ENCODE results near the gene MAN1A2.
A peak's percentile ranks its signal among the peaks of the same experiment; 100 is the strongest.
"Not testable (repeated sequence)": the region's sequence is repeated elsewhere in the genome, so short reads cannot be mapped to it uniquely, and the experiment has no call there.

MAN1A2 gene

DNA sequence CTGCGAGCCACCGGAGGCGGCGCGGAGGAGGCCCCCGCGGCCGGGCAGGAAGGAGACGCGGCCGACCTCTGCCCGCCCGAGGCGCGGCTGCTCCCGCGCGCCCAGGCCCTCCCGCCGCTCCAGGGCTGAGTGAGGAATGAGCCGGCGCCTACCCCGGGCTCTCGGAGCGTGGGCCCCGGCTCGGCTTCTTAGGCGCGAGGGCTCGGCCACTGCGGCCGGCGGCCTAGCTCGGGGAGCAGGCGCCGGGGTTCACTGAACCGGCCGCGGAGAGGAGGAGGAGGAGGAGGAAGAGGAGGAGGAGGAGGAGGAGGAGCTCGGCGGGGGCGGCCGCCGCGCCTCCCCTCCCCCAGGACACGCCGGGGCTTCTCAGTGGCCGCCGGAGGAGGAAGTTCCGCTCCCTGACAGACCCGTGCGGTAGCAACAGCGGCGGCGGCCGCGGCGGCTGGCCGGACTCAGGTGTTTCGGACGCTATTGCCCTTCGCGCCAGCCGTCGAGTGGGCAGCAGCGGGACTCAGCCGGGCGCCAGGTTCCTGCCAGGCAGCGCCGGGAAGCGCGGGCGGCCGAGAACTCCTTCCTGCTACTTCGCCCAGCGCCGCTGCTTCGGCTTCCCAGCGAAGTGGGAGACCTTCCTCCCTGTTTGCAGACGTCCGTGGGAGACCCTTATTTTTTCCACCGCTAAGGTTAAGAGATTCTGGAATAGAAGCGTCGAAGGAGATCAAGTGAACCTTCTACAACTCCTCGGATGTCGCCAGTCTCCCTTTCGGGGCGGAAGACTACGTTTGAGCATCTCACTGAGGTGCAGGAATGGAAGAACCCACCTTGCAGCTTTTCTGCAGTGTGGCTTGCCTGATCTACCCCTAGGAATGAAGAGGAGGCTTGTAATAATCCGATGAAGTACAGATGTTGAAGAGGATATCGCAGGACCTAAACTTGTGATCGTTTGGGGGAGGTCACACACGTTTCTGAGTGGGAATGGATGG lies at the start of gene MAN1A2:
MAN1A2 (plus strand) TSS at position 404 of the 980 bp plus-strand sequence. CDS start 735 bp downstream, outside the sequence.
- DNase-seq, result peak; percentile 83 to 85

DNA sequence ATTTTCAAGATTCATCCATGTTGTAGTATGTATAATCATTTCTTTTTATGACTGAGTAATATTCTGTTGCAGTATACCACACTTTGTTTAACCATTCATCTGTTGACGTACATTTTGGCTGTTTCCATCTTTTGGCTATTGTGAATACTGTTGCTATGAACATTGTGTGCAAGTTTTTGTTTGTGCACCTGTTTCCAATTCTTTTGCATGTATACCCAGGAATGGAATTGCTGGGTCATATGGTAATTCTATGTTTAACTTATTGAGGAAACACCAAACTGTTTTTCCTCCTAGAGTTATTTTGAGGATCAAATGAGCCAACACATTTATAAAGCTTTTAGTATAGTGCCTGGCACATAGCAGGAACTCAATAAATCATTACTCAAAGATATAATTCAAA lies 49.2 kb upstream of the MAN1A2 start:
- DNase-seq, result no peak

DNA sequence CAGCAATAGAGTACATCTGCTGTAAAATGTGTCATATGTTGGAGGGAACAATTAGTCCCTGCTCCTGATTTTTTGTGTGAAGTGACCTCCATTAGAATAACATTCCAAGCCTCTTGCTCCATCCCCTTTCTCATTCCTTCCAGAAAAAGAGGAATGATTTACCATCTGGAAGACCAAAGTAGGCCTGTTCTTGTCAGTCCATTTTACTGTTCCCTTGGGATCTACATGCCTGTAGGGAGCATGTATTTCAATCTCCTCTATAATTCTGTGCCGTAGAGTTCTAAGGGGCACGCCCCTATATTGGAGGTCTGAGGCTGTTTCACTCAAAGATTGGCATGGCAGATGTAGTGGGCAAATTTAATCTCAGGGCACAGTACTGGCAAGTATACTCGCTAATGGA lies 48.8 kb upstream of the MAN1A2 start:
- no peak for DNase-seq

DNA sequence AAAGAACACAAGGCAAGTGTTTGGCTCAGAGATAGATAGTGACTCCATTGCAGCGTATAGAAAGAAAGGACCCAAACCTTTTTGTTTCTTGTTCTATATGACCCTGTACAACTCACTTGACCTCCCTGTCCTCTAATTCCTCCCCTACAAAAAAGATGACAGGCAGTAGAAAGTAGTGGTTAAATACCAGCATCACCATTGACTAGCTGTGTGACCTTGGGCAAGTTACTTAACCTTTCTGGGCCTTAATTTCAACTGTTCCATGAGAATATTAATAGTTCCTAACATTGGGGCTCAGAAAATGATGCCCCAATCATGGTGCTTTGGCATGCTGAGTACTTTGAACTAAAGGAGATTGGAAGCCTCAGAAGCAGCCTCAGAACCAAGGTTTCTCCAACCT lies 46.7 kb upstream of the MAN1A2 start:
- DNase-seq, result no peak

DNA sequence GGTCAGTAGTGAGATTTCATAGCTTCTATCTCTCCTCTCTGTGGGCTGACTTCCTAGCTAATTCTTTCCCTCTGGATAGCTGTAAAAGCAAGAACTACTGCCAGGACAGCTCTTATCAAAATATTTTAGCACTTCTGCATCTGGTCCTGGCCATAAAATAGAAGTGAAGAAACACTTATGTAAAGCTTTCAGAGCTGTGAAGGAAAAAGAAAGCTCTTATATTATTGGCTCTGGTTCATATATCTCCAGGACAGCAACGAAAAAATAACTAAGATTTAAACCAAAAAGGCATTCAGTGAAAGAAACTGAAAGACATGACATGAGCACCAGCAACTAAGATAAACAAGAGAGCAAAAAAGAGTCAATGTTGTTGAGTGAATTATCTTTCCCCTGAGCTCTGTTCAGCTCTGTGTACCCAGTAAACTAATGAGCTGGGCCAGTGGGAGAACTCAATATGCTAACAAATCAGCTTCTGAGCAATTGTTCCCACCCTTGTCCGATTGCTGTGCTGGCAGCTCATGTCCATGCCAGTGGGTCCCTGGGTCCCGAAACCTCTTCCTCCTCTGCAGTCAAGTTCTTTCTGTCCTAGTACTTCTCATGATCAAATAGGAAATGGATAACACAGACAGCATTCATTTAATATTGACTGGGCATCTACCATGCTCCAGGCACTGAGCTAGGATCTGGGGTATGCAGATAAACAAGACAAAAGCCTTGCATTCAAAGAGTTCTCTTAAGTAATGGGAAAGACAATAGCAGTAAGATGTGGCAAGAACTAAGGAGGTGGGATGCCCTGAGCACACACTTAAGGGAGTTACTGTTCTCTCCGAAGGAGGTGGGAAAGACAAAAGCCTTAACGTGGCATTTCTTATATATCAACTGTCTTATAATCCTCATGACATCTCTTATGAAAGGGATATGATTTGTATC lies 45.3 kb upstream of the MAN1A2 start:
- DNase-seq, result no peak

DNA sequence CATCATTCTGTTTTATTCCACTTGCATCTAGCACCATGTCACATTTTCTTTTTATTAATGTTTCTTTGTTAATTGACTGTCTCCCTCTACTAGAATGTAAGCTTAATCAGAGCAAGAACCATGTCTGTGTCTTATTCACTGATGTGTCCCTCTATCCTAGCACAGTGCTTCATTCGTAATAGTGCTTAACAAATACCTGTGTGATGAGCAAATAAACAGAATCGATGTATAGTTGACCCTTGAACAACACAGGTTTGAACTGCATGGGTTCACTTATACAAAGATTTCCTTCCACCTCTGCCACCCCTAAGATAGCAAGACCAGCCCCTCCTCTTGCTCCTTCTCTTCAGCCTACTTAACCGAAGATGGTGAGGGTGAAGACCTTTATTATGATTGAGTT lies 42.9 kb upstream of the MAN1A2 start:
- DNase-seq, result no peak

DNA sequence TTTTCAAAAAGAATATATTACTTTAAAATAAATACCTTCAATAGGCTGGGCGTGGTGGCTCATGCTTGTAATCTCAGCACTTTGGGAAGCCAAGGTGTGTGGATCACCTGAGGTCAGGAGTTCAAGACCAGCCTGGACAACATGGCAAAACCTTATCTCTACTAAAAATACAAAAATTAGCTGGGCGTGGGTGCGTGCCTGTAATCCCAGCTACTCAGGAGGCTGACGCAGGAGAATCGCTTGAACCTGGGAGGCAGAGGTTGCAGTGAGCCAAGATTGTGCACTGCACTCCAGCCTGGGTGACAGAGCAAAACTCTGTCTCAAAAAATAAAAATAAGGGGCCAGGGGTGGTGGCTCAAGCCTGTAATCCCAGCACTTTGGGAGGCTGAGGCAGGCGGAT lies 41.2 kb upstream of the MAN1A2 start:
- DNase-seq, result not testable (repeated sequence)

DNA sequence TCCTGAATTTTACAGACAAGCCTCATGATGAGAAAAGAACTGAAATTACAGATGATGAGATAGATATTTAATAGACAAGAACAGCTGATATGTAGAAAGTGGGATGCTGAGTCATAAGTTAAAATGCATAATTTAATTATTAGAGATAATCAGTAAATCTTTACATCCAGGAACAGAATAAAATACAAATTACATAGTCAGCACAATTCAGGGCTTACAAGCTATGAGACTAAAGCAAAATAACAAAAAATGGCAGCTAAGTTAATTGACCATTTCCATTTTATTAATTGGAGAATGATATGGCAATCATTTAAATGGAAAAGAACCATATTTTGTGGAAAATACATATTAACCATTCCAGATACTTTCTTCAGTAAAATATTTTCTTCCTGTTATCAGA lies 40.2 kb upstream of the MAN1A2 start:
- DNase-seq, result no peak

DNA sequence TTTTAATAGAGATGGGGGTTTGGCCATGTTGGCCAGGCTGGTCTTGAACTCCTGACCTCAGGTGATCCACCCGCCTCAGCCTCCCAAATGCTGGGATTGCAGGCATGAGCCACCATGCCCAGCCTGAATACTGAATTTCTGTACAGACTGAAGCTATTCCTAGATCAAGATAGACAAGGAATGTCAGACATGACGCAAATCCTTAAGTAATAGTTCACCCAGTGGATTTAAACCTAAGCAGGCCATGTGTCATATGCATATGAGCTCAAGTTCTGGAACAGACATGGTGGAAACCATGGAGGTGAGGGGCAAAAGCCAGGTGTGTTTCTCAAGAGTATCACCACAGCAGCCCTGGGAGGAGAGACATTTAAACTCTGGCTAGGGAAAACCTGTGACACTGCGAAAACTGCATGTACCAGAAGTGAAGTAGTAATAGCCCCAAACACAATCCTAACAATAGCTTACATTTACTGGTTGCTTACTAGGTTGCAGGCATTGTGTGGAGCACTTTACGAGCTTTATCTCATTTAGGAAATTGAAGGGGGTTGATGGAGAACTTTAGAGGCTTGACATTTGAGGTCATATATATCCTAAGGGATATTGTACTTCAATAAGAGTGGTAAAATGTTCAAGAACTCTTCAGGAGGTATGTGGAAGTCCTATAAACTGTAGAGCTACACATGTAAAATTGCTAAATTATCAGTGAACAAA lies 31.7 kb upstream of the MAN1A2 start:
- no peak for DNase-seq

DNA sequence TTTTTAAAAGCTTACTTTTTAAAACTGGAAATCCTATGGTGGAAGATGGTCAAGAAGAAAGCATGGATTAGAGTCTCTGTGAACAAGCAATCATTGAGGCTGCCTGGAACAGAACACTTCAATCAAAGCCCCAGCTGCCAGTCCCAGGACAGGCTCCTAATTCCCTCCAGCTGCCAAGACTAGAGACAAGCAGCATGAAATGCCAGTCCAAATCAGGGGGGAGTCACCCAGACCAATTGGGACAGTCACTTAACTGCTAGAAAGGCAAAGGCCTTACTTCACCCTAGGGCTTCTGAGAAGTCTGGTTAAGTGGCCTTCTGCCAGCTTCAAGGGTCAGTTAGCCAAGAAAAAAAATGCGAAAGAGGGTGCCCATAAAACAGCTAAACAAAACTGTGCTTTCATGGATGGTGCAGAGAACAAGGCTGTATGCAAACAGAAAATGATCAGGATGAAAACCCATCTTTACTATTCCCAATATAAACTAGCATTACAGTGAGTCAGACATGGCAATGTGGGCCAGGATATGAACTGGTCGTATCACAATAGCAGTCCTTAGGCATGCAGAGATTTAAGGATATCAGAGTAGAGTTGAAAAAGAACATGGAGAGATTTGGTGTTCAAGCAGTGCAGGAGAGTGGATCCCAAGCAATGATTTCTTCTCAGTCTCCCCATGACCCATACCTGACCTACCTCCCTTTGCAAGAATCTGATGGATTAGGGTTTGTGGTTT lies 31.0 kb upstream of the MAN1A2 start:
- no peak for DNase-seq

DNA sequence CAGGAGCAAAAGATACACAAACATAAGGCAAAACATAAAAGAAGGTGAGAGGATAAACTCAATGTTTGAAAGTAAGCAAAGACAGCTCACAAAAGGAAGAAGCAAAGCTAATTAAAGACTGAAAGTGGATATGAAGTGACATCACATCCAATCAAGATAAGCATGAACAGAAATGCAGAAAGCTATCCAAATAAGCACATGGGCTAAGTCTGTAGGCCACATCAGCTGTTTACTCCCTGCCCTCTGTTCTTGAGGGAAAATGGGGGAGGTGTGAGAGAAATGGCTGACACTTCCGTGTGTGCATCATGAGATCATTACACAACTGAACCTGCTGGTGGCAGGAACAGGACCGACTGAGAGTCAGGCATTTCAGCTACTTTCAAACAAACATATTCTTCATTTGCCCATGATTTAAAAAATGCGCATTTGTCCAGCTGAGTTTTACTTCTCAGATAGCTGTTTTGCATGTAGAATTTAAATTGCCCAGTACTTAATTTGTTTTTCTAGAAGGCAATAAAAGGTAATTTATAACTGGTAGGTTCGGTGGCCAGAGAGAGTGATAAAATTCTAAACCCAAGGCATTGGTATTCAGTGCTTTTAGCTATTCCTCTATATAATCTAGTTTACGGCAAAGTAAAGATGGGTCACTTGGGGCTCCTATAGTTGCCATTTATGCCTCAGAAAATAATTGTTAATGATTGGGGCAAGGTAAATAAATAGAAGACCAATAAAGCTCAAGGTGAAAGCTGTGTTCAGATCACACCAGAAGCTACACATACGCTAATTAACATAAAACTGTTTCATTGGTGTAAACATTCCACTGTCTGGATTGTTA lies 27.2 kb upstream of the MAN1A2 start:
- DNase-seq, result peak; percentile 26 to 48

DNA sequence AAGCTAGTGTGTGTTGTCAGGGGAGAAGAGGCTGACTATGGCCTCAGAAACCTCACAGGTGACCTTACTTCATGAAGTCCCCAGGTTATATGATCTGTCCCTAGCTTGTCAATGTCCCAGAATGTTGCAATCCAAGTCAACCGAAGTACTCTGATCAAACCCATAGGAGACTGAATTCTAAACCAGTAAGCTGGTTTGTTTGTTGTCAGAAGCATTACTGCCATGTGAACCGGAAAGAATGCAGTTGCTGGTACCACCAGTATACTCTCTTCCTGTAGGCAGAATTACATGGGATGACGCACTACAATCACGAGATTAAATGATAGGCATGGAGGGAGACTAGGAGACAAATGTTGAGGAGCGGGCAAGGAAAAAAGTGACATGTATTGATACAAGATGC lies 26.1 kb upstream of the MAN1A2 start:
- DNase-seq, result no peak

DNA sequence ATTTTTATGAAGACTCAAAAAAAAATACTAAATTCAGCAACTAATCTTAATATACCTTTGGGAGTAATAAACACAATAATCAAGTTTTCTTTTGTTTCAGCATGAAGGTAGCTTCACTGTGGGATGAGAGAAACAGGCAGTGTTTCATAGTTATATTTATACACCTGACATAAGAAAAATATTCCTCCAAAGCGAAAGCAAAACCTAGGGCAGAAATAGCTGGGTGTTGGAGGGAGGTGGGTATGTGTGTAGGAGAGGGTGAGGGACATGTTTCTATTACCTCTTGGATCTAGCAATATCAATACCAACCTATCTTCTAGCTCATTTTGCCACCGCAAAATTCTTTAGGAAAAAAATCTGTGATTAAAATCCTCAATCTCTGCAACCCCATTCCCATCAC lies 24.9 kb upstream of the MAN1A2 start:
- no peak for DNase-seq

DNA sequence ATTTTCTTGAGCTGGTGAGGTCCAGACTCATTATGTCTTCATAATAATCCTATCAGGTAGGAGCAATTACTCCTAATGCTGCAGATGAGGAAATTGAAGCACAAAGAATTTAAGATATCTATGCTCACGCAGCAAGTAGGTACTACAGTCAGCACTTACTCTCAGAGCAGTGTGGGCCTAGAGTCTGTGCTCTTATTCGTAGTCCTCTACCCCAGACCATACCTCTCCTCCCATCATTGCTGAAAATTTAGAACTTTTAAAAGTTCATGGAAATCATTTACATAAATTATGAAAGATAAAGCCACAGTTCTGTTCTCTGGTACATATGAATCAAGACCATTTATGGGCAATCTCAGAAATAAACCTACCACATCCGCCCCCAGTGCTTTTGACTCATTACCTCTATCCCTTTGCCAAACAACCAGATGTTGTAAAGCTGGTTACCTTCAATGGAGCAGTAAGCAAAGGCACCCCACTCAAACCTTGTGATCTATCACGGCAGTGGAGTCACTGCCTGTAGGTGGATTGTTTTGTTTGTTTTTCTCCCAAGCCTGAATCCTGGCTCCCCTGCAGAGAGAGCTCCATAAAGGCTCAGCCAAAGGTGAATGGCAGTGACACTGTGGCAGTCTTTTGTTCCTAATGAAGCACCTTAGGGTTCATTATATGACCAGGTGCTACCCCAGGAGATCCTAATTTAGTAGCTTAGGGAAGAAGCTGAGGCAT lies 20.9 kb upstream of the MAN1A2 start:
- DNase-seq, result peak in 1 of 2 donors; percentile 33

DNA sequence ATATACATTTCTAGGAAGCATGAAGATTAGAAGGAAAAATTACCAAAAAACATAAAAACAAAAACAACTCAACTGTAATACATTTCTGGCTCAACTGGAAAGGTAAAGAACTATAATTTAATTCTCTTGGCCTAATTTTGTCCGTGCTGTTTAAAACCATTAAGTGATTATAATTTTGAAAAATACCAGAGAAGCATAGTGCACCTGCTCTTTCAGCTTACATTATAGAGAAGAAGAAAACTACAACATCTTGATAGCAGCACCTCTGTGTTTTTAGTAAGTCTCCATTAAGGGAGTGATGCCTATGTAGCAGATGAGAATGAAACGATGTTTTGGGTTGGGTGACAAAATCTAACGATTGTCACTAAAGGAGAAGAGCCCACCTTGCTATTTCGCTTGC lies 19.3 kb upstream of the MAN1A2 start:
- no peak for DNase-seq

DNA sequence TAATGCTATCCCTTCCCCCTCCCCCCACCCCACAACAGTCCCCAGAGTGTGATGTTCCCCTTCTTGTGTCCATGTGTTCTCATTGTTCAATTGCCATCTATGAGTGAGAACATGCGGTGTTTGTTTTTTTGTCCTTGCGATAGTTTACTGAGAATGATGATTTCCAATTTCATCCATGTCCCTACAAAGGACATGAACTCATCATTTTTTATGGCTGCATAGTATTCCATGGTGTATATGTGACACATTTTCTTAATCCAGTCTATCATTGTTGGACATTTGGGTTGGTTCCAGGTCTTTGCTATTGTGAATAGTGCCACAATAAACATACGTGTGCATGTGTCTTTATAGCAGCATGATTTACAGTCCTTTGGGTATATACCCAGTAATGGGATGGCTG lies 14.6 kb upstream of the MAN1A2 start:
- DNase-seq, result not testable (repeated sequence)

DNA sequence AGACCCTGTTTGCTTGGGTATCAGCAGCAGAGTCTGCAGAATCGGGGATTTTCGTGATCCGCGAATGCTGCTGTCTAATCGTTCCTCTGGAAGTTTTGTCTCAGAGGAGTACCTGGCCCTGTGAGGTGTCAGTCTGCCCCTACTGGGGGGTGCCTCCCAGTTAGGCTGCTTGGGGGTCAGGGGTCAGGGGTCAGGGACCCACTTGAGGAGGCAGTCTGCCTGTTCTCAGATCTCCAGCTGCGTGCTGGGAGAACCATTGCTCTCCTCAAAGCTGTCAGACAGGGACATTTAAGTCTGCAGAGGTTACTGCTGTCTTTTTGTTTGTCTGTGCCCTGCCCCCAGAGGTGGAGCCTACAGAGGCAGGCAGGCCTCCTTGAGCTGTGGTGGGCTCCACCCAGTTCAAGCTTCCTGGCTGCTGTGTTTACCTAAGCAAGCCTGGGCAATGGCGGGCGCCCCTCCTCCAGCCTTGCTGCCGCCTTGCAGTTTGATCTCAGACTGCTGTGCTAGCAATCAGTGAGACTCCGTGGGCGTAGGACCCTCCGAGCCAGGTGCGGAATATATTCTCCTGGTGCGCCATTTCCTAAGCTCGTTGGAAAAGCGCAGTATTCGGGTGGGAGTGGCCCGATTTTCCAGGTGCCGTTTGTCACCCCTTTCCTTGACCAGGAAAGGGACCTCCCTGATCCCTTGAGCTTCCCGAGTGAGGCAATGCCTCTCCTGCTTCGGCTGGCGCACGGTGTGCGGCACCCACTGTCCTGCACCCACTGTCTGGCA lies 9.2 kb upstream of the MAN1A2 start:
- DNase-seq, result peak in 1 of 2 donors; percentile 51

DNA sequence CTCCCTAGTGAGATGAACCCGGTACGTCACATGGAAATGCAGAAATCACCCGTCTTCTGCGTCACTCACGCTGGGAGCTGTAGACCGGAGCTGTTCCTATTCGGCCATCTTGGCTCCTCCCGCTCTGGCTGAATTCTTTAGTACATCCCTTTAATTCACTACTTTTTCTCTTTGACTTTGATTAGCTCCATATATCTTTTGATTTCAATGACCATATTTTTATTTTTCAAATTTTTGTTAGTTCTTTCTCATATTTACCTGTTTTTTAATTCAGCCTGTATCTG lies 8.7 kb upstream of the MAN1A2 start:
- DNase-seq, result not testable (repeated sequence)

DNA sequence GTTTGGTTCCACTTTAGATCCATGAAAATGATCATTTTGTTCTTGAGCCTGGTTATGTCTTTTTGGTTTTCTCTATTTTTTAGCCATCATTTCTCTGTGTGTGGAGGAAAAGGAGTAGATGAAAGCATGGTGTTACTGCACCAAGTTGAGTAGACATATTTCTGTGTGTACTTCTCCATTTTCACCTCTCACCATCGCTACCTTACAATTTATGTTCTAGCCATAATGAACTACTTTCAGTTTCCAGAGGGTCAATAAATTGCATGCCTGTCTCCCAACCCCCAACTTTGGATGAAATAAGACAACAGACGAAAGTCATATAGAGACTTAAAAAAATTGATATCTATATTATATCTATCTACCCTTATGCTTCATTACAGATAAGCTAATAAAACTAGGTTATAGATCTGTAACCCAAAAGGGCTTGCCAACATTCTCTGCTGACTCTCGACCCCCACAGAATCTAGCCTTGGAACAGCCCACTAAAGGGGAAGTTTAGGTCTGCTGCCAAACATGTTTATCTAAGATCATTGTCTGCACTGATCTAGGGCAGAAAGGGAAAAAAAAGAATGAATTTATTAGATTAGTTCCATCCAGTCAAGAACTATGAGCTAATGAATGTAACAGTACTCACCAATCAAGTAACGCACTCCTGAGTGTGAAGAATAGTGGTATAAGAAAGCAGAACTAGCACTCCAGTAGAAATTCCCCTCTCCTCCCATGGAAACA lies 7.5 kb upstream of the MAN1A2 start:
- DNase-seq, result no peak
